ENCODE data around the gene TMA16.

DNA sequence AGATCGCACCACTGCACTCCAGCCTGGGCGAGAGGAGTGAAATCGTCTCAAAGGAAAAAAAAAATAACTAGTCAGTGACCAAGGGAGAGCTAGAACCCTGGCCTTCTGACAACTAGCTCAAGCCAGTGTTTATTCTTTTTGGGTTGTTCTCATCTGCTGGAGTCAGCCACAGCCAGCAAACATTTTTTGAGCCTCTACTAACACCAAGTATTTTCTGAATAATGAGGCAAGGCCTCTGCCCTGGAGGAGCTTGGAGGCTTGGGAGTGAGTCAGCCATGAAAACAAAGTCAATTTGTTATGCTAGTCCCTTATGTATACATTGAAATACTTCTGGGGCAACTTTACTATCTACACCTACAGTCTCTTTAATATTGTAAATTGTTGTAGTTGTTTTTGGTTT is 46.5 kb downstream of the TMA16 start:
- TF ChIP-seq POLR2AphosphoS5 (IDR thresholded peaks at IDR 0.05) = no peak
- TF ChIP-seq, protein P1, sequence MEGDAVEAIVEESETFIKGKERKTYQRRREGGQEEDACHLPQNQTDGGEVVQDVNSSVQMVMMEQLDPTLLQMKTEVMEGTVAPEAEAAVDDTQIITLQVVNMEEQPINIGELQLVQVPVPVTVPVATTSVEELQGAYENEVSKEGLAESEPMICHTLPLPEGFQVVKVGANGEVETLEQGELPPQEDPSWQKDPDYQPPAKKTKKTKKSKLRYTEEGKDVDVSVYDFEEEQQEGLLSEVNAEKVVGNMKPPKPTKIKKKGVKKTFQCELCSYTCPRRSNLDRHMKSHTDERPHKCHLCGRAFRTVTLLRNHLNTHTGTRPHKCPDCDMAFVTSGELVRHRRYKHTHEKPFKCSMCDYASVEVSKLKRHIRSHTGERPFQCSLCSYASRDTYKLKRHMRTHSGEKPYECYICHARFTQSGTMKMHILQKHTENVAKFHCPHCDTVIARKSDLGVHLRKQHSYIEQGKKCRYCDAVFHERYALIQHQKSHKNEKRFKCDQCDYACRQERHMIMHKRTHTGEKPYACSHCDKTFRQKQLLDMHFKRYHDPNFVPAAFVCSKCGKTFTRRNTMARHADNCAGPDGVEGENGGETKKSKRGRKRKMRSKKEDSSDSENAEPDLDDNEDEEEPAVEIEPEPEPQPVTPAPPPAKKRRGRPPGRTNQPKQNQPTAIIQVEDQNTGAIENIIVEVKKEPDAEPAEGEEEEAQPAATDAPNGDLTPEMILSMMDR (IDR thresholded peaks at IDR 0.05) = no peak
